ENCODE measurements around the gene RAB3IL1.

GRCh38 chr11:61897387-61898246, 19.7 kb downstream of the RAB3IL1 start:
- TF ChIP-seq CTCF (IDR thresholded peaks at IDR 0.05) (peak in 5 of 7 experiments; percentile 63 to 89 (median 76)), POLR2AphosphoS5 (IDR thresholded peaks at IDR 0.05) (no peak), EP300 (IDR thresholded peaks at IDR 0.05) (no peak), POLR2A (IDR thresholded peaks at IDR 0.05) (no peak)

Measured in stomach (tissue), 4 donors.